Neural progenitor cell (in vitro differentiated cells): ENCODE measurements around the gene AGR2.

ENCODE experiments used
- CTCF ChIP-seq: fragments of 200-600 bp; sonication (generic); IDR thresholded peaks from 2 replicates; pipeline ENCODE4 v1.5.1; 2017; ENCODE audit warnings: antibody characterized with exemption, mild to moderate bottlenecking
- EZH2 ChIP-seq: fragments of 200-600 bp; sonication (generic); IDR thresholded peaks from 2 replicates; pipeline ENCODE4 v1.6.1; 2017; ENCODE audit warnings: antibody characterized with exemption, mild to moderate bottlenecking, moderate library complexity

- TF ChIP-seq CTCF: no peak
- no peak for TF ChIP-seq EZH2
Measured at GRCh38 chr7:16742547-16742946, 62.3 kb downstream of the AGR2 start.
